ENCODE measurements around the gene ZNF543. TPM values are rescaled to one million over a fixed set of nuclear protein-coding genes. Genes with fewer than 3 reads are reported as not detected.

The ZNF543 gene
- total RNA-seq: 3.6 and 4.7 TPM in 2 replicates

DNA sequence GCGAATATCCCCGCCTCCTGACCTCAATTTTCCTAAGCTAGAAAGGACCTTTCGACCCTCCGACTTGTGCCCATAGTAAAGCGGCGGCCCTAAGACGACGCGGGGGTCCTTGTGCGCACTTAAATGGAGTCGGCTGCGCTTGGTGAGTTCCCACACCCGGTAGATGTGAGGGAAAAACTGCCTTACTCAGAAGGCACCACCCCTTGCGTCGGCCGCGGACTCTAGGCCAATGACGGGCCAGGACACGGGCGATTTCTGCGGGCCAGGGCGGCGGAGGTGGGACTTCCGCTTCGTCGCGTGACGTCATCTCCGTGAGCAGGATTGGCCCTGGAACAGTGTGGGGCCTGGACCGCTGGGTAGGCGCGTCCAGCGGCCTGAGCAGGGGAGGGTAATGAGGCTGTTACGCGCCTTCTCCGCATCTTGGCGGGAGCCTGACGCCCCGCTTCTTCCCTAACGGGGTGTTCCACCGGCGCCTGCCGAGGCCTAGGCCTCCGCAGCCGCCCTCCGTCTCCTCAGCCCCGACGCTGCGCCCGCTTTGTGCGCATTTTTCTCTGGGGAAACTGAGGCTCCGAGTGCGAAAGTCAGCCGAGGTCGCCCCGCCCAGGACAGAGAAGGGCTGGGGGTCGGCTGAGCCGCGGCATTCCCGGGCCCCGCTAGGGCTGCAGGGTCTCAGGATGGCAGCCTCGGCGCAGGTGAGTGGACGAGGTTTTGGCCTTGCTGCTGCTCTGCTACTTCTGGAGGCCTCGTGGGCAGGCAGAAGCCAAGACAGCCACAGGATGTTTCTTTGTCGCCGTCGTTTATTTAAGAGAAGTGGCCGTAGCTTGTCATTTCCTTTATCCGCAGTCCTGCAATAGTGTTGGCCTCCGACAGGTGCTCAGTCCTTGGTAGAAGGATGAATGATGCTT lies at the start of gene ZNF543:
Gene ZNF543 (plus strand): TSS at position 293 of the 905 bp plus-strand sequence. CDS start 382 bp downstream, at position 675.

DNA sequence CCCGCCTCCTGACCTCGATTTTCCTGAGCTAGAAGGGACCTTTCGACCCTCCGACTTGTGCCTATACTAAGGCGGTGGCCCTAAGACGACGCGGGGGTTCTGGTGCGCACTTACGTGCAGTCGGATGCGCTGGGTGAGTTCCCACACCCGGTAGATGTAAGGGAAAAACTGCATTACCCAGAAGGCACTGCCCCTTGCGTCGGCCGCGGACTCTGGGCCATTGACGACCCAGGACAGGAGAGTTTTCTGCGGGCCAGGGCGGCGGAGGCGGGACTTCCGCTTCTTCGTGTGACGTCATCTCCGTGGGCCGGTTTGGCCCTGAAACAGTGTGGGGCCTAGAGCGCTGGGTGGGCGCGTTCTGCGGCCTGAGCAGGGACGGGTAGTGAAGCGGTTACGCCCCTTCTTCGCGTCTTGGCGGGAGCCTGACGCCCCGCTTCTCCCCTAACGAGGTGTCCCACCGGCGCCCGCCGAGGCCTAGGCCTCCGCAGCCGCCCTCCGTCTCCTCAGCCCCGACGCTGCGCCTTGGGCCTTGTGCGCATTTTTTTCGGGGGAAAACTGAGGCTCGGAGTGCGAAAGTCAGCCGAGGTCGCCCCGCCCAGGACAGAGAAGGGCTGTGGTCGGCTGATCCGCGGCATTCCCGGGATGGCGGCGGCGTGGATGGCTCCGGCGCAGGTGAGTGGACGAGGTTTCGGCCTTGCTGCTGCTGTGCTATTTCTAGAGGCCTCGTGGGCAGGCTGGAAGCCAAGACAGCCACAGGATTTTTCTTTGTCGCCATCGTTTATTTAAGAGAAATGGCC lies 39.9 kb upstream of the ZNF543 start, which contains the start of gene ZNF460:
Gene ZNF460 (plus strand): TSS at position 321 of the 797 bp plus-strand sequence. CDS start 322 bp downstream, at position 643.

DNA sequence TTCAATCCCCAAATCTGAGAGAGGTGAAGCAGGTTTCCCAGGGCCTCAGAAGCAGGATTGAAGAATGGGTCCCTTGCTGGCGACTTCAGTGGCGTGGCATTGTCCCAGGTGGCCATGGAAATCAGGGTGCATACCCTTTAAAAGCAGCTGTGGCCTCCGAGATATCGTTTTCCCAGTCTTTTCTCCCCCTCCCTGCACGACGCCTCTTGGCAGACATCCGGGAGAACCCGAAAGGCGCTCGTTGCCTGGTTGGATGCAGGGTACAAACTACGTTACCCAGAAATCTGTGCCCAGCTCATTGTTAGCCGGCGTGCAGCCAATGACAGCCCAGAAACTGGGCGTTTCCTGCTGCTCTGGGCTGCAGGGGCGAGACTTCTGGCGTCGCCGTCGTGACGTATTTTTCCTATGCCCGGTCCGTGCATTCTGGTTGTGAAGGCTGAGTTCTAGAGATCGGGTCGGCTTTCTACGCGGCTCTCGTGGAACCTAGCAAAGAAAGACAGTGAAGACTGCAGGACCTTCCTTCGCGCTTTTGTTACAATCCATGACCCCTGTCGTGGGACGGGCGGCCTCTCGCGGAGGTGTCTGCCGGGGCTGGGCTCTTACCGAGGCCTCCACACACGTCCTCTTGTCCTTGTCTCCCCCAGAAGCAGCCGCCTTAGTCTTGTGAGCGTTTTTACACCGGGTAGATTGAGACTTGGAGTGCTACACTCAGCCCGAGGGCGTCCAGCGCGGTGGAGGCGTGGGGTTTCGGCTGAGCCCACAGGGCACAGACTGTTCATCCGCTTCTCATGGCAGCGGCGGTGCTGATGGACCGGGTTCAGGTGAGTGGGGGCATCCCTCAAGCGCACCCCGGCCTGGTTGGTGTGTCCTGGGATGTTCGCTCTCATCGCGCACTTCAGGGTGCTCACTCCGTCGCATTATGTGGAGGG lies 30.9 kb downstream of the ZNF543 start, which contains the start of gene ZNF304:
Gene ZNF304 (plus strand): TSS at position 395 of the 929 bp plus-strand sequence. CDS start 394 bp downstream, at position 789.

GRCh38 chr19:57362997-57363687 lies 42.9 kb downstream of the ZNF543 start, which contains the start of the genes TRAPPC2B and ZNF547:
TRAPPC2B (plus strand) TSS chr19:57363551; CDS start chr19:57364834, 1,283 bp downstream.
ZNF547 (plus strand) TSS chr19:57363551; CDS start chr19:57368556, 5,005 bp downstream.

Other genes starting within 250 kb of the ZNF543 start
- gene USP29, start 200.5 kb upstream of the ZNF543 start, total RNA-seq: not detected in 2 replicates
- not detected in 2 replicates for gene ZIM3, start 175.3 kb upstream of the ZNF543 start, total RNA-seq
- not detected in 2 replicates for gene DUXA, start 153.0 kb upstream of the ZNF543 start, total RNA-seq
- 19.5 and 20.9 TPM in 2 replicates for gene ZNF264, start 129.0 kb upstream of the ZNF543 start, total RNA-seq
- 0.15 and 1.6 TPM in 2 replicates for gene AURKC, start 89.4 kb upstream of the ZNF543 start, total RNA-seq
- 5.0 and 5.3 TPM in 2 replicates for gene ZNF805, start 79.8 kb upstream of the ZNF543 start, total RNA-seq
- gene ZNF460, start 40.0 kb upstream of the ZNF543 start, total RNA-seq: 12.3 and 15.7 TPM in 2 replicates
- 4.3 TPM in 2 replicates for gene ZNF304, start 30.8 kb downstream of the ZNF543 start, total RNA-seq
- gene TRAPPC2B, start 43.1 kb downstream of the ZNF543 start, total RNA-seq: 21.3 and 23.6 TPM in 2 replicates
- gene ZNF547, start 43.1 kb downstream of the ZNF543 start, total RNA-seq: 0.53 and 1.6 TPM in 2 replicates
- gene ZNF548, start 69.4 kb downstream of the ZNF543 start, total RNA-seq: 5.0 and 6.9 TPM in 2 replicates
- 3.2 and 3.5 TPM in 2 replicates for gene ZNF17, start 90.7 kb downstream of the ZNF543 start, total RNA-seq
- 3.1 and 11.3 TPM in 2 replicates for gene ZNF749, start 114.9 kb downstream of the ZNF543 start, total RNA-seq
- not detected in 2 replicates for gene VN1R1, start 136.7 kb downstream of the ZNF543 start, total RNA-seq
- 10.5 and 15.0 TPM in 2 replicates for gene ZNF772, start 157.1 kb downstream of the ZNF543 start, total RNA-seq
- 4.2 and 9.5 TPM in 2 replicates for gene ZNF419, start 167.3 kb downstream of the ZNF543 start, total RNA-seq
- 1.7 and 5.9 TPM in 2 replicates for gene ZNF773, start 179.5 kb downstream of the ZNF543 start, total RNA-seq
- gene ZNF549, start 206.9 kb downstream of the ZNF543 start, total RNA-seq: 0.93 and 1.6 TPM in 2 replicates
- gene ZNF550, start 239.4 kb downstream of the ZNF543 start, total RNA-seq: 2.5 and 4.1 TPM in 2 replicates